ENCODE results near the gene DCDC1.

GRCh38 chr11:30832831-30833230 lies 536.7 kb downstream of the DCDC1 start:
- TF ChIP-seq POLR2A (IDR thresholded peaks at IDR 0.05; ENCODE audit: low read length), result no peak
- TF ChIP-seq GATA1 (IDR thresholded peaks at IDR 0.05; ENCODE audit: low read depth, low read length), result no peak
